NOMO-1 treated with DMSO at 0.1 percent for 48 hours (cell line): ENCODE results near the gene EFTUD2.

ENCODE experiments used
- DNase-seq: peaks from one replicate; lab custom pipeline; 2025; ENCODE audit not compliant: unreplicated experiment; lab: John Stamatoyannopoulos, UW

The EFTUD2 gene

DNA sequence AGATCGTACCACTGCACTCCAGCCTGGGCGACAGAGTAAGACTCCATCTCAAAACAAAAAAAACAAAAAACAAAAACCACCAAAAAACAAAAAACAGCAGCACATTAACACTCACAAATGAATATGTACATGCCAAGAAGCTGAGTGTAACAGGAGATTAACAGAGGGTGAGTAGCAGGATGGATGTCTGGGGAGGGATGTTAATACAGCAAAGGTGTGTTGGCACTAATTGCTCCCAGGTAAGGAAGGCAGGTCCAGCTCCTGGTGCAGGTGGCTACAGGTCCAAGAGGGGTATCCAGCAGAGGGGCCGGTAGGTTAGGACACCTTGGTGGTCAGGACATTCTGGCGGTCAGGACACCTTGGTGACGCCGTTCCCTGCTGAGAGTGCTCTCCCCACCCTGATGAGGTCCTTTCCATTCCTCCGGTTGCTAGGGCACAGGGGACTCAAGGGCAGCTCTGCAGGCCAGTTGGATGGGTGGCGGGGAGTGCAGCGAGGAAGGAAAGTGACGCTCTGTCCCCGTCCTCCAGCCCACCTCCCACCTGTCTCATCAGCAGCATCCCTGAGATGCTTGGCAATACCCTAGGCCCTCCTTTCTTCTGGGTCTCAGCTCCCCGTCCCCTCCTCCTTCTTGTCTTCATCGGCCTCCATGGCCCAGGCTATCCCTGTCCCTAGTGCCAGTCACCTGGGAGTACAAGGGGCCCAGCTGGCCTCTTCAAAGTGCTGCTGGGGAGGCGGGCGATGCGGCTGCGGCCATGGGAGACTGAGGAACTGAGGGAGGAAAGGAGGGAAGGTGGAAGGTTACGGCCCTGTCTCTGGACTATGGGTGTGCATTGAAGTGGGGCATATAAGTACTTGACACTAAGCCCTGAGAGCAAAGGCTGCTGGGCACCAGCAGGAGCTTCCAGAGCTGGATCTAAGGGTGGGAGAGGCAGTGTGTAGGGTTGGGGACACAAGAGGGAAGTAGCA is 26.8 kb upstream of the EFTUD2 start:
- no peak for DNase-seq

DNA sequence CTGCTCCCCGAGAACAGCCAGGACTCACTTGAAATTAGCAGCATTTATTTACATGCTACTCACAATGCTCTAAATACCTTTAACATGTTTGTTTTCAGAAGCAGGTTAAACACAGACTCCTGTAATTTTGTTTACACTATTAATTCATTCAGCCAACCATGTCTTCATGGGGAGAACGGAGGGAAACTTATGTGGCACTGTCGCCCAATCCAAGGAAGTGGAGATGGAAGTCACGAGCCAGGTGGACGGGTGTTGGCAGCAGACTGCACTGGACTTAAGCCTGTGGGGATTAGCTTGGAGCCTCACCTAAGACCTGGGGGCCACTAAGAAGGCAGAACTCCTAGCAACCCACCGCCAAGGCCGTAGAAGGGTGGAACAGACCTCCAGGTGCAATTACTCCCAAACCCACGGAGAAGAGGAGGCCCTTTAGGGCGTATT is 24.9 kb upstream of the EFTUD2 start:
- DNase-seq = no peak

DNA sequence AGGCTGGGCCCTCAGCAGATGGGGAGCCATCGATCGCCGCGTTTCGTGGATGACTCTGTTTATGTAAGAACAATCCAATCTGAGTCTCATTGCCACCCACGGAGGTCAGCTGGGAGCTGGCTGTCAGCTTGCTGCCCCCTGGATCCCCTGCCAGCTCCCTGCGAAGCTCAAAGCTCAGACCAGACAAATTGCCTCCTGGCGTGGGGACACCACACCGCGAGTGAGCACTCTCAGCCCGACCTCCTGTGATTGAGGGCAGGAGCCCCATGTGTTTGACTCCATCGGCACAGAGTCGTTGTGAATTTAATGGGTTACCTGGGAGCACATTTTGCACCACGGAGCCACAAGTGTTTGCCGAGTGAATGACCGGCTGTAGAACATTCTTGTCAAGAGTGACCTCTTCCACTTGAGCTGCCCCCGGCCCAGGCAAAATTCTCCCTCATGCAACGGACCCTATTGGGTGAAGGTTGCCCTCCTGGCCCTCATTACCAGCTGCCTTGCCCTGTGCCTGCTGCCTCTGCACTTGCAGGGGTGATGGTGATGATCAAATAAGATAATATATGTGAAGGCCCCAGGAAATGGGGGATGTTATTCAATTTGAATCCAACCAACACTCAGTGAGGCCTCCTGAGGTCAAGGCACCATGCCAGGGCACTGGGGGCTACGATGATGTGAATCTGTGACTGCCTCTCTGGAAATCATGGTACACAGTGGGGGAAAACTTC is 23.7 kb upstream of the EFTUD2 start:
- DNase-seq = no peak

DNA sequence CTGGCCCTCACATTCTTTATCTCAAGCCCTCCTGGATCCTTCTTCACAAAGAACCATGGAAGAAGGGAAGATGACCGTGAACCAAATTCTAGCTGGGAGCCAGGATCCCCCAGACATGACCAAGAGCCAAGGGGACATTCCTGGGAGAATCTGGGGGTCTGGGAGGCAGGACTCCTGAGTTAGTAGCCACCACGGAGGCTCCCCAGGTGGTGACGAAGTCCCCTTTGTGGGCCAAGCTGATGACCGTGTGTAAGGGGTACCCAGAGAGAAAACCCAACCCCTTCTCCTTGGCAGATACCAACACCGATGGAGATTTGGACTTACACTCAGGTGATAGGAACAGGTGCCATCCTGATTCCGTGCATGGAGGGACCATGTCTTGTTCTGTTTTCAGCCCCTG is 22.9 kb upstream of the EFTUD2 start:
- DNase-seq = no peak

DNA sequence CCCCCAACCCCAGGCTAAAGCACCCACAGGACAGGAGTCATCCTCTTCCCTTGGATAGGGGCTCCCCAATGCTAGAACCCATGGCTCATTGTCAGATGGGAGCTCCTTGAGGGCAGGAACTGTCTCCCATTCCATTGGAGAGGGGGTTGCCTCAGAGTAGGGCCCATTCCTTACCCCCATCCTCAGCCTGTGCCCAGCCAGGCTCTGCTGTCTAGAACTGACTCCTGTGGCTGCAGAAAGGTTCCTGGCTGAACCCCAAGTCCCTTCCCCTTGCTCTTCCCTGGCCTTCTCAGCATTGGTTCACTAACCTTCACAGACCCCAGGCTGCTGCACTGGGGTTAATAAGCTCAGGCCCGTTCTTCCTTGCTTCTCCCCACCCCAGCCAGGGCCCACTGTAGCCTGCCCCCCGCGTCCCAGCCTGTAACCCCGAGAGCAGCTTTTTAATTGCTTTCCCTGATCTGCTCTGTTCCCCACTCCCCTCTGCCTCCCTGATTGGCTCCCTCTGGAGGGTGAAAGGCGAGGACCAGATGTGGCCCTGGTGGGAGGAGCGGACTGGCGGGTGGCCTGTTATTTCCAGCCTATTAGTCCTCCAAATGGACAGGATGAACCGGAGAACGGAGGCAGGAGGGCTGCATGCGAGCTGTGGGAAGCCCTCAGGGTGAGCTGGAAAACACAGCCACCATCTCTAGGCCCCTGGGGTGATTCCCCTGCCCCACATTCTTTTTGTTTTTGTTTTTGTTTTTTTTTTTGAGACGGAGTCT is 22.1 kb upstream of the EFTUD2 start:
- DNase-seq = no peak

DNA sequence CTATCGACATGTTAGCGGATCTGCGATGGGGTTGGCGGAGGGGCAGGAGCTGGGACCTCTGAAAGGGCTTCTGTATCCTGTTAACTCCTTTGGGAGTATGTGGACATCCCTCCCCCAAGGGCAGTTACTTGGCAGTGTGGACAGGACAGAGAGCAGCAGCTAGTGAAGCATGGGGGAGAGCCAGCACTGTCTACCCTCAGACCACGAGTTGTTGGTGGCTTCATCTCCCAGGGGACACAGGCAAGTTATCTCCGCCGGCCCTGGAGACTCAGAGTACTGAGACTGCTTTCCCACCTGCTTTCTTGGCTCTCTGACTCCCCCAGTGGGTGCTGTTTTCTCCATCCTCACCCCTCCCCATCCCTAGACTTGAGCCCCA is 21.3 kb upstream of the EFTUD2 start:
- DNase-seq = no peak

DNA sequence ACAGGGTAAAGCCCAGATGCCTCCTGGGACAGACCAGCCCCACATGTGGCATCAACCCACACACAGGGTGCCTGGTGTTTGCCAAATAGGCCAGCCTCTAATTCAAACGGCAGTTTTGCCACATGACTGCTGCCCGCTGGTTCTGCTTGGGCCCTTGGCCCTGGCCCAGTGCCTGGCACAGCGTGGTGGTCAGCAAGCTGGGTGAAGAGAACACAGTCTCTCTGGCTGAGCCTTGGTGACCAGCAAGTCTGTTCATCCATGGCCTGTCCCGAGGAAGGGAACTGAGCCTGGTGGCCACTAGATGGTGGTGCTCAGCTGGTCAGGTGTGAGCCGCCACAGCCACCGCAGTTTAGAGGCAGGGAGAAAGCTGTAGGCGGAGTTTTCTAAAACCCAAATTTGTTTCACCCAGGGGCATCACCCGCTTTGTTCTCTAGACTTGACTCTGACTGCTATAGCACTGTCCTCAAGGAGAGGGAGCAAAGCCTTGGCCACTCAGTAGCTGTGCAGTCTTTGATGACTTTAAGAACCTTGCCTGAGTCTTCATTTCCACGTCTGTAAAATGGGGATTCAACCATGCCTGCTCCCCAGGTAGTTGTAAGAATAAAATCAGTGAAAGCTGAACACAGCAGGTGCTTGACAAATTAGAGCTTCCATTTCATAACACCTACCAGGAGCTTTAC is 20.8 kb upstream of the EFTUD2 start:
- DNase-seq = peak; percentile 58

DNA sequence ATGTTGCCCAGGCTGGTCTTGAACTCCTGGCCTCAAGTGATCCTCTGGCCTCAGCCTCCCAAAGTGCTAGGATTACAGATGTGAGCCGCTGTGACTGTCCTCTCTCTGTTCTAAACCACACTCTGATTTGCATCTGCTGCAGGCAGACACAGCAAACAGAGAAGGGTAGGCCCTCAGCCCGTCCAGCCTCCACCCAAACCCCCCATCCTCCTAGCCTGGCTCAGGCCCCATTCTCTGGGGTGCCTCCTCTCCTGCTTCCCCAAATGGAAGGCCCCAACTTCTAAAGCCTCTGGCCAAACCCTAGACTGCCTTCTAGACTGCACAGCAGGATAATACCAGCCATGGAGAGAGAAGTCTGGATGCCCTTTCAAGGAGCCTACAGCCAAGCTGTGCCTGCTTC is 20.2 kb upstream of the EFTUD2 start:
- DNase-seq = no peak

DNA sequence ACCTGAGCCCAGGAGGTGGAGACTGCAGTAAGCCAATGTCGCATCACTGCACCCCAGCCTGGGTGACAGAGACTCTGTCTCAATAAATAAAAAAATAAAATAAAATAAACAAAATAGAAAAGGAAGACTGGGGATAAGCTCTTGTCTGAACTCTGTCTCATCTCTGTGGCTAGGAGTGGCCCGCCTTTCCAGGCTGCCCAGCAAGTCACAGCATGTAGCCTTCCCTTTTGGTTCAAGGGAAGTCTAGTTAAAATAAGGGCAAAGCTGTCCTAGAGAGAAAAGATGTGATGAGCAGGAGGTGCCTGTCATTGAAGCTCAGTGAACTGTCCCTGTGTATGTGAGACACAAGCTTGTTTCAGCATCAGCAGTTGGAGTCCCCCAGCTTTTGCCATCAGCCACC is 18.8 kb upstream of the EFTUD2 start:
- no peak for DNase-seq

DNA sequence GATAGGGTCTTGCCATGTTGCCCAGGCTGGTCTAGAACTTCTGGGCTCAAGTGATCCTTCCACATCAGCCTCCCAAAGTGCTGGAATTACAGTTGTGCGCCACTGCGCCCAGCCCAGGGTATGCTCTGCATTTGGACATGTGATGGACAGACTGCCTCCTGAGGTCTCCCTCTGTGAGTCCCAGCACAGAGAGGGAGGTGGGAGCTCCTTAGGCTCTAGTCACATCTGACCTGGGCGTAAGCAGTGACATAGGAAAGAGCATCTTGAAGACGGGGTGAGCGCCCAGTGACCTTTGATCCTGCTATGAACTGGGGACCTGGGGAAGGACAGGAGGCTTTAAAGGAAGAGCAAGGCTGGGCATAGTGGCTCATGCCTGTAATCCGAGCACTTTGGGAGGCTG is 18.2 kb upstream of the EFTUD2 start:
- no peak for DNase-seq

DNA sequence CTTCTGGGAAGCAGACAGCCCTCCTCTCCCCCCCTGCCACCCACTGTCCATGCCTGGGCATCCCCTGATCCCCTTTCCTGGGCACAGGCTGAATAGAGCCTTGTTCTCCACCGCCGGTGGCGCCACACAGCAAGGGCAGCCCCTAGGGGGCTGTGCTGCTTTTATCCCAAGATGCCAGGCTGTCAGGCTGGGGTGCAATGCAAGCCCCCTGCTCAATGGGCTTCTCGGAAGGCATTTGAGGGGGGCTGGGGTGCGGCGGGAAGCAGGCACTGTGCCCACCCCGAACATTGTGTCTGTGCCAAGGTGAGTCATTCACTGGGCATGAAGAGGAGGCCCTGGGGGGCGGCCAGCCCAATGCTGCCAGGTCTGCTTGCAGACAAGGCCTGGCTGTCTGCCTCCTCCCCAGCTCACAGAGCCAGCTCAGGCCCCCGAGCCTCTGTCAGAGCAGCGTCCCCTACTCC is 17.6 kb upstream of the EFTUD2 start:
- DNase-seq = no peak

DNA sequence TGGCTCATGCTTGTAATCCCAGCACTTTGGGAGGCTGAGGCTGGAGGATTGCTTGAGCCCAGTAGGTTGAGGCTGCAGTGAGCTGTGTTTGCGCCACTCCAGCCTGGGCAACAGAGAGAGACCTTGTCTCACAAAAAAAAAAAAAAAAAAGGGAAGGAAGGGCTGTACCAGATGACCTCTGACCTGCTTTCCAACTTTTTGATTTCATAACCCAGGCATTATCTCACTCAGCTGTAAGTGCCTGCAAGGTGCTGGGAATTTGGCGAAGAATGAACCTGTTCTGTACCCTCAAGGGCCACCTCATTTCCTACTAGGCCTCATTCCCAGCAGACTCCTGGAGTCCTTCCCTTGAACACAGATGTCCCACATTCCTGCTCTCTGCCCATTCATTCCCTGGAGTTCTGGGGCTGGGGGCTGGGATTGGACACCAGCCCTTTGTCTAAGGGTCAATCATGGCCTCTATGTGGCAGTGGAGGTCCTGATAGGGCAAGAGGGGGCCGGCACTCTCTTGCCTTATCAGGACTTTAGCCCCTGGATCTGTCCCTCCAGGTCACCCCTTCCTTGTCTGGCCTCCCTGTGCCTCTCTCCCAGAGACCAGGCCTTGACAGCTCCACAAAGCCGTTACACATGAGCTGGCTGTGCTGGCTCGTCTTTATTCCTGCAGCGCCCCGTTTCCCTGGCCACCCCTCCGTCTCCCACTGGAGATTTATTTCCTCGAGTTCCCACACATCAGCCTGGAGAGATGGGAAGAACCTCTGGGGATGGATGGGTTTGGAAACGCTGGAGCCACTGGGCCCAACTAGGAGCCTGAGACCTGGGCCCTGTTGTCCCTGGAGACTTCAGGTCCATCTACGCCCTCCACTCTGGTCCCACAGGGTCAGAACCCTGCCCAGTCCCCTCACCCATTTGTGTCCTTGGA is 16.9 kb upstream of the EFTUD2 start:
- peak; percentile 9 for DNase-seq

DNA sequence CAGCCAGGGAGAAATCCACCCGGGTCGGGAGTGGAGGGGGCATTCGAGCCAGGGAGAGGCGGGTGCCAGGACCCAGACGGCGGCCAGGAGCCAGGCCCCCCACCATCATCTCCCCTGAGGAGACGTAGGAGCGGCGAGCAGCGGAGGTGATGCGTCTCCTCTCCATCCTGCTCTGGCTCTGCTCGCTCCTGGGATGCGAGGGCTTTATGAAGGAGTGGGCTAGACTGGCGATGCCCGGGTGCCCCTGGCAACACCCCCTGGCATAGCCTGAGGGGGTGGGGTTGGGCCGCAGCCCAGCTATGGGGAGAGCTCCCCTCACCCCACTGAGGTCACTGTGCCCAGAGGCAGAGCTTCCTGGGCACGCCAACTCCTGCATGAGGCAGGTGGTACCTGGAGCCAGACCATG is 16.1 kb upstream of the EFTUD2 start, which contains the start of gene GFAP:
Gene GFAP (minus strand): TSS at position 180 of the 406 bp plus-strand sequence. CDS start 14 bp downstream, at position 166.
- DNase-seq = no peak

DNA sequence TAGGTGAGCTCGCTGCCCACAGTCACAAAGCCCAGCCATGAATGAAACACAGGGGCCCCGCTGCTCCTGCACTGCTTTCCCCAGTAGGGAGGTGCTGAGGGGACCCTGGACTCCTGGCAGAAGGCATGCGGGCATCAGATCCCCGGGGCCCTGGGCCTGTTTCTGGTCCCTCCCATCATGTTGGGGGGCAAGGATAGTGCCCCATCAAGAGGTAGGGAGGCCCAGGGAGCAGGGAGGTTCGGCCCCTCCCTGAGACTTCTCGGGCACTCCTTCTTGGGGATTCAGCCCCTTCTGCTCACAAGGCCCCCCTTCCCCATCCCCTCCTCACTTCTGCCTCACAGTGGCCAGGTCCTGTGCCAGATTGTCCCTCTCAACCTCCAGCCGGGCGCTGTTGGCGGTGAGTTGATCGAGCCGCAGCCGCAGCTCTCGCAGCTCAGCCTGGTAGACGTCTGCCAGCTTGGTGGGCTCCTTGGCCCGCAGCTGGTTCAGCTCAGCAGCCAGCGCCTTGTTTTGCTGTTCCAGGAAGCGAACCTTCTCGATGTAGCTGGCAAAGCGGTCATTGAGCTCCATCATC is 15.5 kb upstream of the EFTUD2 start:
- DNase-seq = no peak

DNA sequence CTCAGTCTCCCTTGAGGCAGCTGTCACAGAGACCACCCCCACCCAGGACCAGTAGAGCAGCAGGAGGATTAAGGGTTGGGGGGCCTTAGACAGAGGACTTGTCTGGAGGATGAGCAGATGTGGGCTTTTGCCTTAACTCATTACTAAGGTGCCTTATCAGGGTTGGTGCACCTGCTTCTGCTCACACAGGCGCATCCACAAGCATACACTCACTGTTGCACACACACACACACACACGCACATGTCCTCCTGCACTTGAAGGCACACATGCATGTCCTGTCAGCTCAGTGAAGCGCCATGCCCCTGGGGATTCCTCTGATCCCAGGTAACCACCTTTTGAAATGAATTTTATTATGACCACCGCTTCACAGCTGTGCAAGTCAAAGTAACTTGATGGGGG is 14.9 kb upstream of the EFTUD2 start:
- no peak for DNase-seq

DNA sequence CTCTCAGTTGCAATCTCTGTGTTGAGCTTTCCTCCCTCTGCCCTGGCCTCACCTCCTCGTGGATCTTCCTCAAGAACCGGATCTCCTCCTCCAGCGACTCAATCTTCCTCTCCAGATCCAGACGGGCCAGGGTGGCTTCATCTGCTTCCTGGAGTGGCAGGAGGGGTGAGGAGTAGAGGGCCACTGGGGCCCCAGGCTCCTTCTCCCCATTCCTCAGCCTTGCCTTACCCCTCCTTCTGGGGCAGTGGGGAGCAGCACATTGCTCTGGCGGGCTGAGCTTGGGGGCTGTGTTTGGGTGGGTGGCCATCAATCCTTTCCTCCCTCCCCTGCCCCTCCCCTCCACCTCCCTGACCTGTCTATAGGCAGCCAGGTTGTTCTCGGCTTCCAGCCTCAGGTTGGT is 14.4 kb upstream of the EFTUD2 start:
- DNase-seq = no peak

DNA sequence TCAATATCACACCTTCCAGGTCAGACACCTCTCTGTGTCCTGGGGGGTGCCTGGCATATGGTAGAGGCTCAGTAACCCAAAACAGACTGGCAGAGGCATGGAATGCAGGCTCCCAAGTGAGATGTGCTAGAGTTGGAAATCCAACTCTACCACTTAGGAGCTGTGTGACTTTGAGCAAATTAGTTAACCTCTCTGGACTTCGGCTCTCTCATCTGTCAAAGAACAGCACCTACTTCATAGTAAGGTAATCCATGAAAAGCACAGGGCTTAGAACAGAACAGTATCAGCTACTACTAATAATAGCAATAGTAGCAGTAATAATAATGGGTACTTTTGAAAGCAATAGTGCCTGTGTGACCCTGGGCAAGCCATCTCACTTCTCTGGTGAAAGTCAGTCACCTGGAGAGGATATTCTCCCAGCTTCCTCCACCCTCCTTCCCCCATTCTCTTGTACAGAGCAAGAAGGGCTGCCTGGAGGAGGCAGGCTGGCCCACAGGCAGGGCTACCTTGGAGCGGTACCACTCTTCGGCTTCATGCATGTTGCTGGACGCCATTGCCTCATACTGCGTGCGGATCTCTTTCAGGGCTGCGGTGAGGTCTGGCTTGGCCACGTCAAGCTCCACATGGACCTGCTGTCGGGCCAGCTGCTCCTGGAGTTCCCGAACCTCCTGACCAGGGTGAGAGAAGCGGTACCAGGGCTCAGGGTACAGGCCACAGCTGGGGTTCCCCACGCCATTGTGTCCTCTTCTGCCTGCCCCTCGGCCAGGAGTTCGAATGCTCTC is 13.7 kb upstream of the EFTUD2 start:
- DNase-seq = no peak

DNA sequence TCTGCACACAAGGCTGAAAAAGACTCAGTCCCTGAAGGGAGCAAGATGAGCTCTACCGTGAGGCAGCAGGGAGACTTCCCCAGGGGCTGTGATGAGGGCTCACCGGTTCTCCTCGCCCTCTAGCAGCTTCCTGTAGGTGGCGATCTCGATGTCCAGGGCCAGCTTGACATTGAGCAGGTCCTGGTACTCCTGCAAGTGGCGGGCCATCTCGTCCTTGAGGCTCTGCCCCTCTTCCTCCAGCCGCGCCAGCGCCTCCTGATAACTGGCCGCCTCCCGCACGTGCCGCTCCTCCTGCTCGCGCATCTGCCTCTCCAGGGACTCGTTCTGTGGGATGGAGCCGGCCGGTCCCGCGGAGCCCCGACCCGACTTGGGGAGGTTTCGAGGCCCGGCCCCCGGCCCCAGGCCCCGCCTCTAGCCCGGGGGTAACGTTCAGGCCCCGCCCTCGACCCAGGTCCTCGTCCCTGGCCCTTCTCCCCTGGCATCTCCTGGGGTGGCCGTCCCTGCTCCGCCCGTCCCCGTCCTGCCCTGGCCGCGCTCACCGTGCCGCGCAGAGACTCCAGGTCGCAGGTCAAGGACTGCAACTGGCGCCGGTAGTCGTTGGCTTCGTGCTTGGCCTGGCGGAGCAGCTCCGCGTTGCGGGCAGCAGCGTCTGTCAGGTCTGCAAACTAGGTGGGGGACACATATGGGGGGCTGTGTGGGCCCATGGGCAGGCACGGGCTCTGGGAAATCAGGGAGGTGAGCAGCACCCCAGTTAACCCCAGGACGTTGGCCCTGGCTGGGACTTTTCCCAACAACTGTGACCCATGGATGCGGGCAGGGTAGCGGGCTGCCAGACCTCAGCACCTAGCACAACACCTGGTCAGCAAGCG is 12.1 kb upstream of the EFTUD2 start:
- DNase-seq = peak; percentile 16
